PC-9 (cell line): ENCODE data around the gene MRPS27. TPM values are rescaled to one million over a fixed set of nuclear protein-coding genes. Genes with fewer than 3 reads are reported as not detected.

Source experiments
- BruUV-seq: library from RNA; stranded (reverse); fragments of 400-500 nt; replicated peaks from 2 replicates; lab custom pipeline; 2021; lab: Mats Ljungman, UMichigan
- CTCF ChIA-PET: fragments of 300-600 bp; sonication (Branson Sonifier 250); formaldehyde crosslinking; loops from one replicate; lab custom pipeline; 2022; ENCODE audit warnings: antibody characterized with exemption; lab: Charles Lee
- POLR2A ChIA-PET: fragments of 300-600 bp; sonication (Branson Sonifier 250); formaldehyde crosslinking; loops from one replicate; lab custom pipeline; 2022; ENCODE audit warnings: antibody characterized with exemption; ENCODE audit not compliant: unreplicated experiment; lab: Charles Lee
- DNase-seq, 2 experiments: peaks; one replicate each; pipeline versions ENCODE4 v3.0.0 to v3.0.0-alpha.2; 2015 to 2022; ENCODE audit warnings: mixed read lengths in 1 of 2
- H2AFZ ChIP-seq: fragments of 200-600 bp; sonication (generic); 2 replicates; pipeline ENCODE4 v1.8.1; 2017; ENCODE audit warnings: antibody characterized with exemption
- H3F3A ChIP-seq: fragments of 200-600 bp; sonication (generic); 2 replicates; pipeline ENCODE4 v1.8.1; 2017; ENCODE audit warnings: antibody characterized with exemption, mild to moderate bottlenecking, low read depth; ENCODE audit not compliant: insufficient read depth
- H3K27ac ChIP-seq: fragments of 200-600 bp; sonication (generic); 2 replicates; pipeline ENCODE4 v1.6.1; 2016; ENCODE audit warnings: mixed run types
- H3K27me3 ChIP-seq: fragments of 200-600 bp; sonication (generic); 2 replicates; pipeline ENCODE4 v1.6.1; 2016; ENCODE audit warnings: low read depth, mixed run types; ENCODE audit not compliant: insufficient read depth
- H3K36me3 ChIP-seq: fragments of 200-600 bp; sonication (generic); 2 replicates; pipeline ENCODE4 v1.6.1; 2016; ENCODE audit warnings: low read depth, mixed run types
- H3K4me1 ChIP-seq: fragments of 200-600 bp; sonication (generic); replicated peaks from 2 replicates; pipeline ENCODE4 v1.6.1; 2016; ENCODE audit warnings: mixed run types; ENCODE audit not compliant: insufficient read depth
- H3K4me2 ChIP-seq: fragments of 200-600 bp; sonication (generic); 2 replicates; pipeline ENCODE4 v1.6.1; 2017; ENCODE audit warnings: mixed run types
- H3K4me3 ChIP-seq: fragments of 200-600 bp; sonication (generic); 2 replicates; pipeline ENCODE4 v1.6.1; 2016; ENCODE audit warnings: mixed run types
- H3K79me2 ChIP-seq: fragments of 200-600 bp; sonication (generic); 2 replicates; pipeline ENCODE4 v1.6.1; 2017; ENCODE audit warnings: low read depth, mixed run types
- H3K9me2 ChIP-seq: fragments of 200-600 bp; sonication (generic); 2 replicates; pipeline ENCODE4 v1.8.1; 2017; ENCODE audit warnings: mild to moderate bottlenecking; ENCODE audit not compliant: insufficient read depth
- H3K9me3 ChIP-seq: fragments of 200-600 bp; sonication (generic); 2 replicates; pipeline ENCODE4 v1.8.1; 2016; ENCODE audit warnings: low read depth; ENCODE audit not compliant: insufficient read depth
- H4K20me1 ChIP-seq: fragments of 200-600 bp; sonication (generic); 2 replicates; pipeline ENCODE4 v1.8.1; 2017; ENCODE audit not compliant: insufficient read depth
- CTCF ChIP-seq: fragments of 200-600 bp; sonication (generic); conservative IDR thresholded peaks from 2 replicates; pipeline ENCODE4 v1.6.1; 2017; ENCODE audit warnings: mixed run types, antibody characterized with exemption, mild to moderate bottlenecking, moderate library complexity
- EZH2 ChIP-seq: fragments of 200-600 bp; sonication (generic); IDR thresholded peaks from 2 replicates; pipeline ENCODE4 v1.8.0; 2017; ENCODE audit warnings: antibody characterized with exemption, low read depth
- intact Hi-C: fragments of 100-400 bp; cut with micrococcal nuclease; formaldehyde crosslinking; loops from one replicate; pipeline ENCODE4 v1.10.0; 2022; ENCODE audit not compliant: unreplicated experiment
- total RNA-seq: library from RNA; stranded (reverse); gene quantifications from 2 replicates; pipeline ENCODE4 v1.2.3, GENCODE V29; 2021

The MRPS27 gene
- total RNA-seq, 1 experiment from 2014 or later: 71.0 TPM

- Histone ChIP-seq H2AFZ (no peak overlapping the region), H3K9me3 (no peaks in the 10 kb centered on the region), H3K27me3 (no peaks in the 10 kb centered on the region), H3K4me2 (no peak overlapping the region), H3F3A (no peaks in the 10 kb centered on the region), H3K79me2 (no peaks in the 10 kb centered on the region), H3K27ac (no peak overlapping the region), H3K9me2 (no peaks in the 10 kb centered on the region), H3K4me3 (no peak overlapping the region), H4K20me1 (no peaks in the 10 kb centered on the region), H3K4me1 (no peaks in the 10 kb centered on the region), H3K36me3 (0 out of 2 replicates have a peak, but pooled peaks cover 9% of the 10 kb centered on the region)
- BruUV-seq: no TSS peak
- TF ChIP-seq CTCF (no peak), EZH2 (no peak)
- CTCF ChIA-PET: no interaction called here
- intact Hi-C loops: no loop called here
- DNase-seq: no peak
- POLR2A ChIA-PET: no interaction called here
Measured at GRCh38 chr5:72293495-72294055, 26.5 kb downstream of the MRPS27 start.

- no peaks in the 10 kb centered on the region for H3F3A ChIP-seq
- no peaks in the 10 kb centered on the region for H3K9me2 ChIP-seq
- intact Hi-C loops: no loop called here
- no peaks in the 10 kb centered on the region for H3K27me3 ChIP-seq
- no peak for TF ChIP-seq CTCF
- 0 out of 2 replicates have a peak, but pooled peaks cover 9% of the 10 kb centered on the region for H3K36me3 ChIP-seq
- H3K4me2 ChIP-seq: no peak overlapping the region
- no peaks in the 10 kb centered on the region for H3K79me2 ChIP-seq
- CTCF ChIA-PET: no interaction called here
- no peak overlapping the region for H3K4me3 ChIP-seq
- no peak overlapping the region for H3K27ac ChIP-seq
- no peak for DNase-seq
- POLR2A ChIA-PET: no interaction called here
- H4K20me1 ChIP-seq: no peaks in the 10 kb centered on the region
- H3K9me3 ChIP-seq: no peaks in the 10 kb centered on the region
- no peak overlapping the region for H2AFZ ChIP-seq
- H3K4me1 ChIP-seq: no peaks in the 10 kb centered on the region
- no TSS peak for BruUV-seq
Measured at GRCh38 chr5:72292411-72292810, 27.6 kb downstream of the MRPS27 start.

GRCh38 chr5:72291601-72292000, 28.4 kb downstream of the MRPS27 start:
- H3K36me3 ChIP-seq: 0 out of 2 replicates have a peak, but pooled peaks cover 9% of the 10 kb centered on the region
- no peaks in the 10 kb centered on the region for H3K4me1 ChIP-seq
- H4K20me1 ChIP-seq: no peaks in the 10 kb centered on the region
- no peaks in the 10 kb centered on the region for H3K9me2 ChIP-seq
- H3K27me3 ChIP-seq: no peaks in the 10 kb centered on the region
- H2AFZ ChIP-seq: no peak overlapping the region
- intact Hi-C loops: no loop called here
- DNase-seq: no peak
- no peak for TF ChIP-seq CTCF
- TF ChIP-seq EZH2: no peak
- no peaks in the 10 kb centered on the region for H3K9me3 ChIP-seq
- POLR2A ChIA-PET: no interaction called here
- CTCF ChIA-PET: no interaction called here
- H3K79me2 ChIP-seq: no peaks in the 10 kb centered on the region
- no TSS peak for BruUV-seq
- no peaks in the 10 kb centered on the region for H3F3A ChIP-seq
- H3K27ac ChIP-seq: no peak overlapping the region
- H3K4me3 ChIP-seq: no peak overlapping the region
- no peak overlapping the region for H3K4me2 ChIP-seq
